ENCODE data around the gene PLEKHJ1. TPM values are rescaled to one million over a fixed set of nuclear protein-coding genes. Genes with fewer than 3 reads are reported as not detected.

PLEKHJ1 gene
- total and polyA plus RNA-seq, 7 donors = 40.7 to 255 (median 57.3) TPM

GRCh38 chr19:2275588-2276428 is 39.7 kb upstream of the PLEKHJ1 start:
- H3K27ac ChIP-seq = peak overlapping the region in 3 of 4 donors; percentile 34 to 98 (median 59)
- H3K27me3 ChIP-seq = no peaks in the 10 kb centered on the region
- DNase-seq = no peak
- H3K9me3 ChIP-seq = no peaks in the 10 kb centered on the region
- 34 to 82% methylated on average over 74 of the region's 74 CpGs for WGBS, 2 donors
- peaks cover 6 to 31% (median 13%) of the 10 kb centered on the region in 4 donors for H3K36me3 ChIP-seq
- TF ChIP-seq POLR2A (IDR thresholded peaks at IDR 0.05) (no peak), EP300 (IDR thresholded peaks at IDR 0.05) (no peak), CTCF (IDR thresholded peaks at IDR 0.05) (no peak), POLR2AphosphoS5 (IDR thresholded peaks at IDR 0.05) (no peak)
- intact Hi-C loops (cut with DNase I) = loop anchor here (1.0 to 2.0 kb wide), 2 partner anchors 40 to 115 kb away; partner anchors contain the start of genes PLEKHJ1 and SF3A2
- peaks cover 0 to 55% (median 54%) of the 10 kb centered on the region in 4 donors for H3K4me1 ChIP-seq
- peak overlapping the region in 1 of 4 donors; percentile 16 for H3K4me3 ChIP-seq

GRCh38 chr19:2274931-2275535 is 38.9 kb upstream of the PLEKHJ1 start:
- WGBS, 2 donors = 39 to 60% methylated on average over 16 of the region's 16 CpGs
- DNase-seq = peak; percentile 83
- H3K4me1 ChIP-seq = peaks cover 0 to 55% (median 54%) of the 10 kb centered on the region in 4 donors
- H3K27me3 ChIP-seq = no peaks in the 10 kb centered on the region
- H3K36me3 ChIP-seq = peaks cover 6 to 31% (median 13%) of the 10 kb centered on the region in 4 donors
- intact Hi-C loops (cut with DNase I) = loop anchor here (1.0 to 5.0 kb wide), 3 partner anchors 39 to 116 kb away; partner anchors contain the start of genes LSM7, PLEKHJ1, SF3A2 and SPPL2B
- peak; percentile 51 to 75 (median 68) for TF ChIP-seq CTCF (IDR thresholded peaks at IDR 0.05)
- TF ChIP-seq POLR2AphosphoS5 (IDR thresholded peaks at IDR 0.05) = peak in 2 of 4 donors; percentile 12 to 16
- no peak for TF ChIP-seq EP300 (IDR thresholded peaks at IDR 0.05)
- TF ChIP-seq POLR2A (IDR thresholded peaks at IDR 0.05) = no peak
- no peak overlapping the region for H3K4me3 ChIP-seq
- peak overlapping the region in 3 of 4 donors; percentile 34 to 98 (median 59) for H3K27ac ChIP-seq
- H3K9me3 ChIP-seq = no peaks in the 10 kb centered on the region

GRCh38 chr19:2274185-2274711 is 38.1 kb upstream of the PLEKHJ1 start:
- no peaks in the 10 kb centered on the region for H3K9me3 ChIP-seq
- H3K27me3 ChIP-seq = no peaks in the 10 kb centered on the region
- peak overlapping the region; percentile 98 to 99 (median 98) for H3K27ac ChIP-seq
- H3K4me1 ChIP-seq = peaks cover 0 to 55% (median 54%) of the 10 kb centered on the region in 4 donors
- no peak for DNase-seq
- intact Hi-C loops (cut with DNase I) = loop anchor here (2.0 to 5.0 kb wide), 2 partner anchors 53 to 117 kb away; partner anchors contain the start of genes LSM7 and SPPL2B
- H3K36me3 ChIP-seq = peaks cover 6 to 31% (median 13%) of the 10 kb centered on the region in 4 donors
- TF ChIP-seq CTCF (IDR thresholded peaks at IDR 0.05) (no peak), EP300 (IDR thresholded peaks at IDR 0.05) (no peak), POLR2AphosphoS5 (IDR thresholded peaks at IDR 0.05) (no peak), POLR2A (IDR thresholded peaks at IDR 0.05) (no peak)
- 54 to 76% methylated on average over 9 of the region's 9 CpGs for WGBS, 2 donors
- peak overlapping the region in 2 of 4 donors; percentile 37 to 39 for H3K4me3 ChIP-seq

- DNase-seq = peak; percentile 86
- Histone ChIP-seq H3K36me3 (peaks cover 6 to 31% (median 13%) of the 10 kb centered on the region in 4 donors), H3K9me3 (no peaks in the 10 kb centered on the region), H3K4me3 (peak overlapping the region in 3 of 4 donors; percentile 18 to 39 (median 37)), H3K4me1 (peaks cover 0 to 59% (median 57%) of the 10 kb centered on the region in 4 donors), H3K27me3 (no peaks in the 10 kb centered on the region), H3K27ac (peak overlapping the region; percentile 98 to 99 (median 98))
- 9 to 11% methylated on average over 45 of the region's 45 CpGs for WGBS, 2 donors
- intact Hi-C loops (cut with DNase I) = loop anchor here (2.0 to 5.0 kb wide), 2 partner anchors 54 to 117 kb away; partner anchors contain the start of genes LSM7 and SPPL2B
- TF ChIP-seq POLR2A (IDR thresholded peaks at IDR 0.05) = no peak
- no peak for TF ChIP-seq EP300 (IDR thresholded peaks at IDR 0.05)
- peak; percentile 96 to 98 (median 97) for TF ChIP-seq CTCF (IDR thresholded peaks at IDR 0.05)
- TF ChIP-seq POLR2AphosphoS5 (IDR thresholded peaks at IDR 0.05) = peak in 2 of 4 donors; percentile 58 to 59
These were observed 37.4 kb upstream of the PLEKHJ1 start for GRCh38 chr19:2273356-2274184.

Measured in sigmoid colon (tissue), 7 donors.